ENCODE measurements around the gene GALNT14. TPM values are rescaled to one million over a fixed set of nuclear protein-coding genes. Genes with fewer than 3 reads are reported as not detected.

Gene GALNT14
- total and polyA plus RNA-seq, 9 of the 15 experiments (the other 6 are each of a cell fraction or from before 2014, with no cell fraction given) = 0.11 TPM; not detected in 8

- TF ChIP-seq ZNF445 (CRISPR knock-in tag; IDR thresholded peaks at IDR 0.05; ENCODE audit: low read depth) (no peak), E2F8 (IDR thresholded peaks at IDR 0.05; ENCODE audit: low read depth, partially characterized antibody) (no peak), RB1 (IDR thresholded peaks at IDR 0.05; ENCODE audit: low read depth) (no peak), SETDB1 (IDR thresholded peaks at IDR 0.05; ENCODE audit: low read length) (no peak)
Measured at GRCh38 chr2:31086590-31086989, 51.6 kb downstream of the GALNT14 start (continued).

- no TSS peak for BruUV-seq (replicated peaks)
- WGBS (ENCODE audit: insufficient coverage, low coverage, missing lambda C conversion rate) = 1% methylated on average over 12 of the region's 13 CpGs
- H3K79me2 ChIP-seq (ENCODE audit: control insufficient read depth, insufficient read depth, low read length) = no peaks in the 10 kb centered on the region
- TF ChIP-seq MYNN (IDR thresholded peaks at IDR 0.05) (no peak), MYNN (CRISPR knock-in tag; IDR thresholded peaks at IDR 0.05) (no peak), FOXP1 (CRISPR knock-in tag; IDR thresholded peaks at IDR 0.05) (no peak), E2F4 (CRISPR knock-in tag; IDR thresholded peaks at IDR 0.05; ENCODE audit: low read depth) (no peak), TCFL5 (CRISPR knock-in tag; conservative IDR thresholded peaks at IDR 0.05) (no peak), ZNF134 (CRISPR knock-in tag; conservative IDR thresholded peaks at IDR 0.05) (no peak), ARID3B (CRISPR knock-in tag; IDR thresholded peaks at IDR 0.05; ENCODE audit: borderline replicate concordance) (no peak), SMARCC2 (IDR thresholded peaks at IDR 0.05; ENCODE audit: low read depth) (no peak), ZNF699 (CRISPR knock-in tag; IDR thresholded peaks at IDR 0.05; ENCODE audit: insufficient replicate concordance) (no peak), ZNF408 (CRISPR knock-in tag; IDR thresholded peaks at IDR 0.05; ENCODE audit: low read depth) (no peak), HES1 (IDR thresholded peaks at IDR 0.05; ENCODE audit: low read depth) (no peak), HDAC2 (IDR thresholded peaks at IDR 0.05) (no peak)
Measured at GRCh38 chr2:31083234-31083993, 54.8 kb downstream of the GALNT14 start.

More at GRCh38 chr2:31083234-31083993, 54.8 kb downstream of the GALNT14 start:
- Histone ChIP-seq H3K9ac (ENCODE audit: insufficient read depth in 1 of 2, low read depth in 2 of 2, low read length in 2 of 2) (no peak overlapping the region), H4K20me1 (replicated peaks; ENCODE audit: control insufficient read depth, insufficient read depth, low read length) (no peaks in the 10 kb centered on the region), H3K27me3 (ENCODE audit: control insufficient read depth in 2 of 2, insufficient read depth in 2 of 2, low read length in 2 of 2) (peaks cover 3 to 15% of the 10 kb centered on the region in 2 experiments; a peak in 3 of 5 replicates), H3K4me2 (ENCODE audit: insufficient read depth, low read length) (no peak overlapping the region), H3K9me3 (replicated peaks; ENCODE audit: control insufficient read depth, insufficient read depth, low read depth, low read length) (no peaks in the 10 kb centered on the region), H3K36me3 (ENCODE audit: control insufficient read depth, insufficient read depth, low read length) (no peaks in the 10 kb centered on the region), H2AFZ (ENCODE audit: low read depth, low read length) (no peak overlapping the region), H3K4me3 (no peak overlapping the region), H3K4me1 (replicated peaks in 1 of 2; ENCODE audit: control insufficient read depth in 2 of 2, insufficient read depth in 2 of 2, low read length in 2 of 2) (no peaks in the 10 kb centered on the region), H3K9me1 (ENCODE audit: control insufficient read depth, insufficient read depth, low read length) (no peaks in the 10 kb centered on the region), H3K27ac (ENCODE audit: extremely low read depth, low read depth, low read length) (no peak overlapping the region)
- no peak for DNase-seq (ENCODE audit: extremely low read depth in 1 of 4, low spot score in 3 of 4)
- intact Hi-C loops (cut with micrococcal nuclease) (no loop called here), in situ Hi-C loops (cut with MboI) (no loop called here)
- no peak for FAIRE-seq
- POLR2A ChIA-PET = interaction anchor here (0.8 kb wide), 1 partner anchor 8 kb away, joined by 3 read pairs; no protein-coding TSS in a partner anchor
- no peak for ATAC-seq
- CTCF ChIA-PET (ENCODE audit: low intra/inter-chr PET ratio) = no interaction called here
